IMR-90 (cell line): Measurements from ENCODE around the gene TENM4. TPM values are rescaled to one million over a fixed set of nuclear protein-coding genes. Genes with fewer than 3 reads are reported as not detected.
A peak's percentile ranks its signal among the peaks of the same experiment; 100 is the strongest.

Experiments used
- ATAC-seq: fragments of 200-7000 bp; cut with Tn5 transposase; 2 replicates; pipeline ENCODE4 v1.9.1; 2020; ENCODE audit warnings: low read depth, mild to moderate bottlenecking, moderate library complexity
- BruUV-seq: library from RNA; stranded (reverse); fragments of 400-500 nt; replicated peaks from 2 replicates; lab custom pipeline; 2021; lab: Mats Ljungman, UMichigan
- CTCF ChIA-PET: fragments of 300-600 bp; formaldehyde crosslinking; extraction: SDS; loops from one replicate; lab custom pipeline; 2021; ENCODE audit warnings: antibody characterized with exemption; lab: Yijun Ruan, JAX
- POLR2A ChIA-PET: fragments of 300-600 bp; sonication (Branson Sonifier 250); formaldehyde crosslinking; loops from one replicate; lab custom pipeline; 2022; ENCODE audit warnings: antibody characterized with exemption; ENCODE audit not compliant: unreplicated experiment; lab: Charles Lee
- DNase-seq: peaks from one replicate; pipeline ENCODE4 v3.0.0; 2013
- H2AFZ ChIP-seq: replicated peaks from 2 replicates; pipeline ENCODE3; 2013; ENCODE audit warnings: low read length, mild to moderate bottlenecking; ENCODE audit not compliant: poor library complexity
- H2AK5ac ChIP-seq: 2 replicates; pipeline ENCODE4 v1.6.1; 2013; ENCODE audit warnings: low read depth, low read length, inconsistent platforms
- H2AK9ac ChIP-seq: replicated peaks from 2 replicates; pipeline ENCODE3; 2013; ENCODE audit warnings: mild to moderate bottlenecking, low read depth, low read length, moderate library complexity; ENCODE audit not compliant: poor library complexity
- H2BK120ac ChIP-seq: 2 replicates; pipeline ENCODE4 v1.6.1; 2013; ENCODE audit warnings: low read depth, low read length, inconsistent platforms
- H2BK15ac ChIP-seq: 3 replicates; pipeline ENCODE4 v1.6.1; 2013; ENCODE audit warnings: low read depth, low read length, inconsistent platforms
- H2BK20ac ChIP-seq: 2 replicates; pipeline ENCODE4 v1.6.1; 2013; ENCODE audit warnings: low read depth, mild to moderate bottlenecking, inconsistent platforms, low read length, moderate library complexity
- H2BK5ac ChIP-seq: 2 replicates; pipeline ENCODE4 v1.6.1; 2013; ENCODE audit warnings: mild to moderate bottlenecking, low read depth, low read length, inconsistent platforms; ENCODE audit not compliant: poor library complexity, severe bottlenecking
- H3K14ac ChIP-seq: replicated peaks from 2 replicates; pipeline ENCODE4 v1.6.1; 2013; ENCODE audit warnings: low read depth, low read length, inconsistent platforms
- H3K18ac ChIP-seq: 2 replicates; pipeline ENCODE4 v1.6.1; 2013; ENCODE audit warnings: low read depth, low read length, control low read depth
- H3K23ac ChIP-seq: 2 replicates; pipeline ENCODE4 v1.6.1; 2013; ENCODE audit warnings: low read depth, low read length, inconsistent platforms
- H3K27ac ChIP-seq: 2 replicates; pipeline ENCODE4 v1.5.1; 2013; ENCODE audit warnings: mild to moderate bottlenecking, control low read depth, low read length; ENCODE audit not compliant: insufficient read depth
- H3K27me3 ChIP-seq: 2 replicates; pipeline ENCODE4 v1.6.1; 2013; ENCODE audit warnings: low read length; ENCODE audit not compliant: control insufficient read depth, insufficient read depth
- H3K36me3 ChIP-seq: 2 replicates; pipeline ENCODE4 v1.6.1; 2013; ENCODE audit warnings: low read length, mixed read lengths; ENCODE audit not compliant: control insufficient read depth, insufficient read depth
- H3K4ac ChIP-seq: 2 replicates; pipeline ENCODE4 v1.6.1; 2013; ENCODE audit warnings: low read depth, low read length, inconsistent platforms
- H3K4me1 ChIP-seq: 2 replicates; pipeline ENCODE4 v1.6.1; 2013; ENCODE audit warnings: low read length, mixed read lengths; ENCODE audit not compliant: control insufficient read depth, insufficient read depth
- H3K4me2 ChIP-seq: 2 replicates; pipeline ENCODE4 v1.6.1; 2013; ENCODE audit warnings: low read depth, mild to moderate bottlenecking, control low read depth, low read length, moderate library complexity
- H3K4me3 ChIP-seq: 2 replicates; pipeline ENCODE4 v1.5.1; 2013; ENCODE audit warnings: low read depth, mild to moderate bottlenecking, control low read depth, low read length, moderate library complexity; ENCODE audit not compliant: insufficient read depth
- H3K56ac ChIP-seq: 2 replicates; pipeline ENCODE4 v1.6.1; 2013; ENCODE audit warnings: low read length, inconsistent platforms; ENCODE audit not compliant: insufficient read depth; ENCODE audit errors: extremely low read depth
- H3K79me1 ChIP-seq, 2 experiments: 2 replicates each; pipeline ENCODE4 v1.6.1; 2013; ENCODE audit warnings: low read length in 2 of 2, inconsistent platforms in 1 of 2, low read depth in 1 of 2
- H3K9ac ChIP-seq: 2 replicates; pipeline ENCODE4 v1.6.1; 2013; ENCODE audit warnings: low read depth, low read length, control low read depth
- H3K9me1 ChIP-seq: 2 replicates; pipeline ENCODE4 v1.6.1; 2013; ENCODE audit warnings: low read length, inconsistent platforms; ENCODE audit not compliant: insufficient read depth
- H3K9me3 ChIP-seq: 2 replicates; pipeline ENCODE4 v1.6.1; 2013; ENCODE audit warnings: low read length; ENCODE audit not compliant: control insufficient read depth, insufficient read depth
- H4K20me1 ChIP-seq: 2 replicates; pipeline ENCODE4 v1.6.1; 2013; ENCODE audit warnings: low read length, inconsistent platforms; ENCODE audit not compliant: insufficient read depth
- H4K5ac ChIP-seq: 2 replicates; pipeline ENCODE4 v1.6.1; 2013; ENCODE audit warnings: mild to moderate bottlenecking, low read depth, low read length, control low read depth
- H4K8ac ChIP-seq, 2 experiments: 2 replicates each; pipeline ENCODE4 v1.6.1; 2013; ENCODE audit warnings: low read depth in 2 of 2, low read length in 2 of 2, control low read depth in 1 of 2, inconsistent platforms in 1 of 2
- H4K91ac ChIP-seq: 2 replicates; pipeline ENCODE4 v1.6.1; 2013; ENCODE audit warnings: low read depth, low read length, inconsistent platforms; ENCODE audit not compliant: insufficient read depth
- CHD1 ChIP-seq: IDR thresholded peaks from 2 replicates; pipeline ENCODE4 v1.6.1; 2012; ENCODE audit warnings: low read depth, low read length, improper control_type of control experiment
- FOS ChIP-seq: fragments of 150-350 bp; IDR thresholded peaks from 2 replicates; pipeline ENCODE4 v1.6.1; 2016; ENCODE audit warnings: low read depth, low read length
- MAFK ChIP-seq: IDR thresholded peaks from 2 replicates; pipeline ENCODE4 v1.6.1; 2012; ENCODE audit warnings: low read depth, low read length, improper control_type of control experiment
- MXI1 ChIP-seq: IDR thresholded peaks from 2 replicates; pipeline ENCODE4 v1.6.1; 2012; ENCODE audit warnings: low read depth, mild to moderate bottlenecking, low read length, moderate library complexity, borderline replicate concordance
- POLR2A ChIP-seq: IDR thresholded peaks from 2 replicates; pipeline ENCODE4 v1.6.1; 2012; ENCODE audit warnings: mild to moderate bottlenecking, low read depth, low read length
- RCOR1 ChIP-seq: IDR thresholded peaks from 2 replicates; pipeline ENCODE4 v1.6.1; 2012; ENCODE audit warnings: mild to moderate bottlenecking, low read length, improper control_type of control experiment; ENCODE audit not compliant: insufficient replicate concordance
- WGBS, 2 experiments: methylation state at CpG; one replicate each; pipeline versions ENCODE4 v1.1.5 to v1.1.7; 2013; ENCODE audit warnings: missing lambda C conversion rate in 2 of 2; ENCODE audit not compliant: insufficient read length in 1 of 2; ENCODE audit errors: extremely low coverage in 2 of 2; 5-methylcytosine and 5-hydroxymethylcytosine counted together
- dilution Hi-C: fragments of 300-500 bp; cut with HindIII; formaldehyde crosslinking; loops from one replicate; pipeline ENCODE4 v1.14.3; 2018; ENCODE audit warnings: low sequenced_read_pairs; ENCODE audit not compliant: unreplicated experiment
- in situ Hi-C: fragments of 300-500 bp; cut with MboI; formaldehyde crosslinking; loops from 3 replicates; pipeline ENCODE4 v1.14.3; 2019; ENCODE audit warnings: low sequenced_read_pairs, inconsistent platforms, mixed read lengths
- intact Hi-C: fragments of 100-400 bp; cut with micrococcal nuclease; formaldehyde crosslinking; loops from 2 replicates; pipeline ENCODE4 v1.10.0; 2022
- polyA plus RNA-seq, 3 experiments: library from polyadenylated mRNA; depleted of rRNA; stranded (reverse); fragments of >200 nt; gene quantifications; 2 replicates each; pipeline ENCODE4 v1.2.3, GENCODE V29; 2012; ENCODE audit warnings: low replicate concordance in 1 of 3
- total RNA-seq: library from RNA; depleted of rRNA; stranded (reverse); fragments of >200 nt; gene quantifications from 2 replicates; pipeline ENCODE4 v1.2.3, GENCODE V29; 2012

The TENM4 gene
- total and polyA plus RNA-seq, 2 of the 4 experiments (the other 2 are of a cell fraction): 7.4 to 9.0 TPM

- no peak overlapping the region for H3K18ac ChIP-seq
- H4K8ac ChIP-seq: no peak overlapping the region
- no peak overlapping the region for H3K4me2 ChIP-seq
- H2BK15ac ChIP-seq: no peak overlapping the region
- no peak overlapping the region for H3K4ac ChIP-seq
- no peak overlapping the region for H4K91ac ChIP-seq
- no peak overlapping the region for H3K56ac ChIP-seq
- no peaks in the 10 kb centered on the region for H4K20me1 ChIP-seq
- no peak overlapping the region for H2AK9ac ChIP-seq
- POLR2A ChIA-PET: no interaction called here
- H2BK5ac ChIP-seq: no peak overlapping the region
- dilution Hi-C loops (no loop called here), intact Hi-C loops (no loop called here), in situ Hi-C loops (no loop called here)
- no peak for ATAC-seq
- no peak overlapping the region; the same call in 1 of the 2 replicates for H4K5ac ChIP-seq
- no peak overlapping the region for H2BK20ac ChIP-seq
- H3K27ac ChIP-seq: no peak overlapping the region
- no peak overlapping the region for H3K4me3 ChIP-seq
- H3K14ac ChIP-seq: no peak overlapping the region
- BruUV-seq: no TSS peak
- TF ChIP-seq CHD1 (no peak), RCOR1 (no peak), MXI1 (no peak), MAFK (peak; percentile 92), FOS (no peak), POLR2A (no peak)
- H2AK5ac ChIP-seq: no peak overlapping the region
- no peaks in the 10 kb centered on the region; the same call in 1 of the 2 replicates for H3K27me3 ChIP-seq
- no peaks in the 10 kb centered on the region for H3K9me3 ChIP-seq
- no peak overlapping the region for H2BK120ac ChIP-seq
- H3K79me1 ChIP-seq: no peaks in the 10 kb centered on the region
- H3K23ac ChIP-seq: no peak overlapping the region
- DNase-seq: no peak
- WGBS, 2 experiments: 100% methylated on average over 1 of the region's 2 CpGs; no CpG with 5 or more reads in 1 of the 2 experiments
- H3K36me3 ChIP-seq: peaks cover 2% of the 10 kb centered on the region; the same call in 1 of the 2 replicates
- no peaks in the 10 kb centered on the region; the same call in 1 of the 2 replicates for H3K9me1 ChIP-seq
- H2AFZ ChIP-seq: no peak overlapping the region
- H3K4me1 ChIP-seq: no peaks in the 10 kb centered on the region; the same call in 1 of the 2 replicates
- H3K9ac ChIP-seq: no peak overlapping the region
- CTCF ChIA-PET: no interaction called here
Observed at GRCh38 chr11:78833237-78833636, 607.6 kb downstream of the TENM4 start.
